RPMI7951 (cell line): Measurements from ENCODE around the gene CNTN5. TPM values are rescaled to one million over a fixed set of nuclear protein-coding genes. Genes with fewer than 3 reads are reported as not detected.

Experiments used
- DNase-seq: peaks from one replicate; pipeline ENCODE4 v3.0.0-alpha.2; 2012; ENCODE audit warnings: low read depth
- total RNA-seq: library from RNA; depleted of rRNA; stranded (reverse); fragments of >200 nt; shearing (Covaris generic); gene quantifications from 2 replicates; pipeline ENCODE4 v1.2.3, GENCODE V29; 2014

The CNTN5 gene
- total RNA-seq, 1 experiment from 2014 or later = not detected

GRCh38 chr11:99614352-99614751 lies 593.6 kb downstream of the CNTN5 start:
- DNase-seq = no peak

DNA sequence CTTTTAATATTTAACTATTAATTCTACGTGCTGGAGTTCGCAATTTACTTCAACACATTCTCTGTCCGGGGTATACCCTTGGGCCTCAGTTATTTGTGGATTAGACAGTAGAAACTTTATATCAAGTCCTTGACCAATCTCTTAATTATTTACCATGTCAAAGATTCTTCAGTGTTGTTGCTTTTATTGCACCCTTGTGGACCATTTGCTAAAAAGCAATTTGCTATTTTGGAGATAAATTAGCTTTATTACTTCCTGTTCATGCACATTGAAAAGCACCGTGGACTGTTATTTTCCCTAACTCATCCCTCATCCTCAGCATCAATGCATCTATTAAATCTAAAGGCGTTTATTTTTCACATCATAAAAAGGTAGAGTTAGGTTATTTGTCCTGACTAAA lies 609.9 kb downstream of the CNTN5 start:
- DNase-seq = no peak

DNA sequence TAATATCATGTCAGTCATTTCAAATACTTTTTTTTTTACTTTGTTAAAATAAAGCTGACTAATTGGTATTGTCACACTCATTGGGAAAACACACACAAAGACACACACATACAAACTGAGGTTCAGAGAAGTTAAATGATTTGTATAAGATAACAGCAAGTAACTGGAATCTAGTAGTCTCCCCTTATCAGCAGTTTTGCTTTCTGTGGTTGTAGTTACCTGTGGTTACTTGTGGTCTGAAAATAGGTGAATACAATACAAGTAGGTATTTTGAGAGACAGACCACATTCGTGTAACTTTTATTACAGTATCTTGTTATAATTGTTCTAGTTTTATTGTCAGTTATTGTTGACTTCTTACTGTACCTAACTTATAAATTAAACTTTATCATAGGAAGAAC lies 610.9 kb downstream of the CNTN5 start:
- no peak for DNase-seq

GRCh38 chr11:99632969-99633368 lies 612.2 kb downstream of the CNTN5 start:
- no peak for DNase-seq

DNA sequence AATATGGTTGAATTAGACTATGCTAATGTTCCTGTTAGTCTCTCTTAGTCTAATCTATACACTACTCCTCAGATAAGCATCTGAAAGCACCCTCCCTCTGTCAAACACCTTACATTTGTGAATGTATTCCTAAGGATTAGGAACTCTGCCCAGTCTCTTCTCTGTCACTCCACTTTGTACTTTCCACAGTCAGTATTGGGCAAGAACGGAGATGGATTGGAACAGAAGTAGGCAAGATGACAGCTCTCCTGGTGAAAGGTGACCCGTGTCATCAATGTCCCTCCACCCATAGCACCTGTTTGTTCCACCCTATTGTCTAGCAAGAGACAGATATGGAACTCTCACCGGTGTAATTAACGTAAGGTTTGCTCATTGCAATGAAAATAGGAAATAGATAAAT lies 613.8 kb downstream of the CNTN5 start:
- DNase-seq = no peak

- no peak for DNase-seq
Observed at GRCh38 chr11:99638073-99638553, 617.4 kb downstream of the CNTN5 start.

DNA sequence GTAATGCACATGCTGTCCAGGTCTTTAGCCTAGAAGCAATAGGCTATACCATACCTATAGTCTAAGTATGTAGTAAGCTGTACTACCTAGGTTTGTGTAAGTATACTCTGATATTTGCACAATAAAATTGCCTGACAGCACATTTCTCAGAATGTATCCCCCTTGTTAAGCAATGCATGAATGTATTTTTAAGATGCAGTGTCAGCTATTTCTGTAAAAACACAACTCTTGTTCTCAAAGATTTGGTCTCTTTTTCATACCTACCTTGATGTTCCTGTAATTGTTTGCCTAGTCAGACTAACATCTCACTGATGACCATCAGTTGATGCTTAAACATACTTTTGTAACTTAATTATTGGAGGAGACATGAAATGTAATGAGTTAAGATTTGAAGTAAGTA lies 619.9 kb downstream of the CNTN5 start:
- no peak for DNase-seq

DNA sequence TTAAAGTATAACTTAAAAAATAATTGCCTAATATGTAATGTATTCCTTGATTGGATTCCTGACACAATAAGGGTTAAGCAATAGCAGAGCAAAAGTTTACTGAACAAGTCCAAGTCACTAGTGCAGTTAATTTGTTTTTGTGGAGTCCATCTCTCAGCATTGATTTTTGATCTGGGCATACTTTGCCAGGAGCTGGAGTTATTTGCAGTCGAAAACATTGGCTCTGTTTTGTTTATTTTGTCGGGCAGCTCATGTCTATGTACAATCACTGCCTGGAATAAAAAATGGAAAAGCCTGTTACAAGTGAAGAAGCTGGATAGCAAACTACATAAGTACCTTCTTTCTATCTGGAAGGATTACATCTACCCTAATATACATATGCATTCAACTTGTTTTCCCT lies 625.2 kb downstream of the CNTN5 start:
- DNase-seq = no peak

GRCh38 chr11:99670067-99670676 lies 649.4 kb downstream of the CNTN5 start:
- no peak for DNase-seq

- no peak for DNase-seq
Observed at GRCh38 chr11:99671808-99672409, 651.2 kb downstream of the CNTN5 start.

DNA sequence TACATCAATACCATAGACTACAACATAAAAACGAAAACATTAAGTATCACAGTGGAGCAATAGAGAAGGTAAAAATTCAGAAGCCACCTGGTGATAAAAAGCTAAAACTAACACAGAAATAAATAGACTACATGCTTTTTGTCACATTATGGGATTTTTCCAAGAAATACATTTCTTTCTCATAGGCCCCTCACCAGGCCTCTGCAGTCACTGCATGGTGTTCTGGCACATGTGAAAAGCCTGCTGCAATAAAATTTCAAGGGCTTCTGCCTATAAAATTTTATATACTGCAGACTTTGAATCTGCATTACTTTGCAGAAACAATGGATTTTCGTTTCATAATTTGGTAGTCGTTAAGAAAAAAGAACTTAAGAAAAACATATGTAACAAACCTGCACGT lies 655.5 kb downstream of the CNTN5 start:
- no peak for DNase-seq

DNA sequence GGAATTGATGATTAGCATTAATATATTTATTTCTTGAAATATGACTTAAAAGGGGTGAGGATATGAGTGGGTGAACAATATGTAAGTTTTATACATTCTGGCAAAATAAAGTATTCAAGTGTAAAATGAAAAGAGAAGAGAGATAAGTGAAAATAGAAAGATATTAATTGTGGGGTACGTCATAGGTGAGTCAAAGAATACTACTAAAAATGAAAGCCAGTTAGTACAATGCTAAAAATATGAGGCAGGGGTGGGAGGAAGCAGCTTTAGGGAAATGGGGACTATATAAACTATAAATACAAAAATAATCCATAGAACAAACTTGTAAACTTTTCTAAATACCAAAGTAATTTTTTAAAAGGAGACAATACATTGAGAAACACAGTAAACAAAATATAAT lies 661.4 kb downstream of the CNTN5 start:
- DNase-seq = no peak

- DNase-seq = no peak
Observed at GRCh38 chr11:99682646-99683045, 661.9 kb downstream of the CNTN5 start.

- DNase-seq = no peak
Observed at GRCh38 chr11:99683933-99684332, 663.2 kb downstream of the CNTN5 start.

DNA sequence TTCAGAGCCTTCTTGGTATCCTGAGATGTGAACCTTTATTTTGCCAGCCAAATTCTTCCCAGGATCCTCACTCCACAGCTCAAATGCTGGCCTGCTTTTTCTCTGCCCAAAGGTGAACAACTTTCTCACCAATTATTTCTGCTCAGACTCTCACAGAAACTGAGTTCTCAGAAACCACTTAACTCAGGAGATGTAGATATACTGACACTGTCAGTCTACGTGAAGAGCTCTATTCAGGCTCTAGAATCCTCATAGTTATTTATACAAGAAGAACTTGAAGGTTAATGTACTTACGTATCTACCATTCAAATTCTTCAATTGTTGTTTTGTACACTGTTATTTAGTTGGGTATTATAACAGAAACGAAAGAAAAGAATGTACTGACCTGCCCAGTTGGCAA lies 666.1 kb downstream of the CNTN5 start:
- no peak for DNase-seq

- DNase-seq = no peak
Observed at GRCh38 chr11:99687320-99687719, 666.6 kb downstream of the CNTN5 start.

GRCh38 chr11:99693941-99694492 lies 673.3 kb downstream of the CNTN5 start:
- no peak for DNase-seq

DNA sequence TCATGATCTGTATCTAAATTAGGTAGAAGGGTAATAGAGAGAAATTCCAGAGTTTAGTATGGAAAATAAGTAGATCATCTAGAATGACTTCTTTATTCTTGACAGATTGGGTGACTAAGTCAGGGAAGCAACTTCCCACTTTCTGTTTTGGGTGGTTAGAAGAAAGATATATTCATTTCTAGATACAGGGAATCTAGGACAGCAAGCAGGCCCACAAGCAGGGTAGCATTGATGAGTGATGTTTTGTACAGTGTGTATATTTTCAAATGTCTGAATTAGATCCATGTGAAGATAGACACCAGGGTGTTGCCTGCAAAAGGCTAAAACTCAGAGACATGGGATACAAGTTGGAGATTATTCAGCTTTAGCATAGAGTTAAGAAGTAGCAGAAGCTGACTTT lies 674.4 kb downstream of the CNTN5 start:
- no peak for DNase-seq

- DNase-seq = no peak
Observed at GRCh38 chr11:99706848-99707247, 686.1 kb downstream of the CNTN5 start.

DNA sequence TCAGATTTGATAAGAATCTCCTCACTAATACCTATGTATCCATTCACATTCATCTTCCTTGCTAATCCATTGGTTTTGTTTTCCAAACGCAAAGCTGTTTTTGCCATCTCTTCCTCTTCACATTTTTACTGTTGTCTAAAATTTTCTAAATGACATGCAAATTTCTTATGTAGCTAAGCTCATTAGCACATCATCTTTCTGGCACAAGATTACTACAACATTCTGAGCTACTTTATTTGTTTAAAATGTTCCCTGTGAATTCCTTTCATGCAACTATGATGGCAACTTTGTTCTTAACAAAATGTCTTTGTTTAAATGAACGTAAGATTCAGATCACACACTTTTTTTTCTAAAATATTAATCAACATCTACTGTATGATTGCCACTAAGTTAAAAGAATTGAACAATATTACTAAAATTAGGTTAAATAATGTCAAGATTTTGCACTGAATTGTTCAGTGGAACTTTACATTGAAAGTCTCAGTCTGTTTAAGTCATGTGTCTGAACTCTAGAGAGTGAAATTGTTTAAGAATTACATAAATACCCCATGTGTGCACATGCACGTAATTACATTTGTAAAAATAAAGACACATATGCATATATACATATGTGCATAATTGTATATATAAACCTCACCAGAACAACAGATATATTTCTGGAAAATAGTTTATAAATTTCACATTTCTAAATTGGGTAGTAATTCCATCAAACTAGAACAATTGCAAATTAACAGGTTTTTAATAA lies 688.4 kb downstream of the CNTN5 start:
- no peak for DNase-seq

- no peak for DNase-seq
Observed at GRCh38 chr11:99716302-99716701, 695.6 kb downstream of the CNTN5 start.

- no peak for DNase-seq
Observed at GRCh38 chr11:99718291-99718690, 697.5 kb downstream of the CNTN5 start.
